ENCODE measurements around the gene CAMTA1. TPM values are rescaled to one million over a fixed set of nuclear protein-coding genes. Genes with fewer than 3 reads are reported as not detected.

The CAMTA1 gene
- polyA plus RNA-seq, 1 of the 3 experiments (the other 2 are of a cell fraction) = 63.1 TPM

DNA sequence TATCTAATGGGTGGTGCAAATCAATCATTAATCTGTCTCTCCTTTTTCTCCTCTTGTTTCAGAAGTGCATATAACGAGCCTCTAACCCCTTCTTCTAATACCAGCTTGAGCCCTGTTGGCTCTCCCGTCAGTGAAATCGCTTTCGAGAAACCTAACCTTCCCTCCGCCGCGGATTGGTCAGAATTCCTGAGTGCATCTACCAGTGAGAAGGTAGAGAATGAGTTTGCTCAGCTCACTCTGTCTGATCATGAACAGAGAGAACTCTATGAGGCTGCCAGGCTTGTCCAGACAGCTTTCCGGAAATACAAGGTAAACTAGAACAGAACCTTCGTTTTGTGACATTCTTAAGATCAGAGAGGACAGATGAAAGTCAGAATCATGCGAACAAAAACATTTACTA, 960.5 kb downstream of the CAMTA1 start:
- no peaks in the 10 kb centered on the region for H3F3A ChIP-seq (replicated peaks; ENCODE audit: insufficient read depth)
- TF ChIP-seq FOXJ3 (CRISPR knock-in tag; IDR thresholded peaks at IDR 0.05) = no peak
- TF ChIP-seq, protein P1, sequence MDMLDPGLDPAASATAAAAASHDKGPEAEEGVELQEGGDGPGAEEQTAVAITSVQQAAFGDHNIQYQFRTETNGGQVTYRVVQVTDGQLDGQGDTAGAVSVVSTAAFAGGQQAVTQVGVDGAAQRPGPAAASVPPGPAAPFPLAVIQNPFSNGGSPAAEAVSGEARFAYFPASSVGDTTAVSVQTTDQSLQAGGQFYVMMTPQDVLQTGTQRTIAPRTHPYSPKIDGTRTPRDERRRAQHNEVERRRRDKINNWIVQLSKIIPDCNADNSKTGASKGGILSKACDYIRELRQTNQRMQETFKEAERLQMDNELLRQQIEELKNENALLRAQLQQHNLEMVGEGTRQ (IDR thresholded peaks at IDR 0.05; ENCODE audit: borderline replicate concordance, low read depth, low read length) = no peak
- TF ChIP-seq, protein P2, sequence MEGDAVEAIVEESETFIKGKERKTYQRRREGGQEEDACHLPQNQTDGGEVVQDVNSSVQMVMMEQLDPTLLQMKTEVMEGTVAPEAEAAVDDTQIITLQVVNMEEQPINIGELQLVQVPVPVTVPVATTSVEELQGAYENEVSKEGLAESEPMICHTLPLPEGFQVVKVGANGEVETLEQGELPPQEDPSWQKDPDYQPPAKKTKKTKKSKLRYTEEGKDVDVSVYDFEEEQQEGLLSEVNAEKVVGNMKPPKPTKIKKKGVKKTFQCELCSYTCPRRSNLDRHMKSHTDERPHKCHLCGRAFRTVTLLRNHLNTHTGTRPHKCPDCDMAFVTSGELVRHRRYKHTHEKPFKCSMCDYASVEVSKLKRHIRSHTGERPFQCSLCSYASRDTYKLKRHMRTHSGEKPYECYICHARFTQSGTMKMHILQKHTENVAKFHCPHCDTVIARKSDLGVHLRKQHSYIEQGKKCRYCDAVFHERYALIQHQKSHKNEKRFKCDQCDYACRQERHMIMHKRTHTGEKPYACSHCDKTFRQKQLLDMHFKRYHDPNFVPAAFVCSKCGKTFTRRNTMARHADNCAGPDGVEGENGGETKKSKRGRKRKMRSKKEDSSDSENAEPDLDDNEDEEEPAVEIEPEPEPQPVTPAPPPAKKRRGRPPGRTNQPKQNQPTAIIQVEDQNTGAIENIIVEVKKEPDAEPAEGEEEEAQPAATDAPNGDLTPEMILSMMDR (IDR thresholded peaks at IDR 0.05) = no peak
- TF ChIP-seq FOSL2 (IDR thresholded peaks at IDR 0.05; ENCODE audit: borderline replicate concordance, low read depth) = no peak
- TF ChIP-seq, protein P3, sequence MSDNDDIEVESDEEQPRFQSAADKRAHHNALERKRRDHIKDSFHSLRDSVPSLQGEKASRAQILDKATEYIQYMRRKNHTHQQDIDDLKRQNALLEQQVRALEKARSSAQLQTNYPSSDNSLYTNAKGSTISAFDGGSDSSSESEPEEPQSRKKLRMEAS (IDR thresholded peaks at IDR 0.05; ENCODE audit: low read depth) = no peak
- no peak for TF ChIP-seq RCOR1 (IDR thresholded peaks at IDR 0.05; ENCODE audit: low read length)
- 85% methylated on average over 10 of the region's 10 CpGs for WGBS (ENCODE audit: low lambda C conversion rate)
- H3K4me3 ChIP-seq (ENCODE audit: low read depth in 2 of 2, low read length in 1 of 2) = no peak overlapping the region
- no peaks in the 10 kb centered on the region for H4K20me1 ChIP-seq (ENCODE audit: insufficient read depth)
- H3K9me2 ChIP-seq = no peaks in the 10 kb centered on the region
- H3K9ac ChIP-seq = no peak overlapping the region
- no peak overlapping the region for H3K27ac ChIP-seq (ENCODE audit: low read depth in 2 of 2, low read length in 1 of 2)
- ChIA-PET CTCF (interaction anchor here (20.9 kb wide), 1 partner anchor 72 kb away, joined by 739 read pairs; no protein-coding TSS in a partner anchor), POLR2A (no interaction called here)
- H3K4me2 ChIP-seq = no peak overlapping the region
- no peak overlapping the region for H2AFZ ChIP-seq (ENCODE audit: low read depth)
- peaks cover 0 to 4% of the 10 kb centered on the region in 2 experiments for H3K36me3 ChIP-seq (replicated peaks in 1 of 2; ENCODE audit: control insufficient read depth in 1 of 2, insufficient read depth in 2 of 2, low read length in 1 of 2)
- H3K4me1 ChIP-seq (ENCODE audit: control insufficient read depth in 1 of 2, insufficient read depth in 2 of 2, low read depth in 1 of 2, low read length in 1 of 2) = peaks cover 0 to 2% of the 10 kb centered on the region in 2 experiments; a peak in 1 of 4 replicates
- no peaks in the 10 kb centered on the region for H3K79me2 ChIP-seq (ENCODE audit: insufficient read depth)
- H3K9me3 ChIP-seq = no peaks in the 10 kb centered on the region
- H3K27me3 ChIP-seq (ENCODE audit: insufficient read depth) = no peaks in the 10 kb centered on the region
- DNase-seq = no peak

DNA sequence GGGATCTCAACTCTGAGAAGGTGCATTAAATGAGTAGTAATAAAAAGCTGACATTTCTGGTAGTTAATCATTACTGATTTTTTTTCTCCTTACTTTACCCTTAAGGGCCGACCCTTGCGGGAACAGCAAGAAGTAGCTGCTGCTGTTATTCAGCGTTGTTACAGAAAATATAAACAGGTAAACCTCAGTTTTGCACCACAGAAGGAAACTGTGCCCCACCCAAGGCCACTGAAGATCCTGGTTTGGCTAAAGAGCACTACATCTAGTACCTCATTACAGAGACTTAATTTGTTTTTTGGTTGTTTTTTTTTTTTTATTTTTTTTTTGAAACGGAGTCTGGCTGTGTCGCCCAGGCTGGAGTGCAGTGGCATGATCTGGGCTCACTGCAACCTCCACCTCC, 962.4 kb downstream of the CAMTA1 start:
- no peaks in the 10 kb centered on the region for H3F3A ChIP-seq (replicated peaks; ENCODE audit: insufficient read depth)
- 91% methylated on average over 5 of the region's 5 CpGs for WGBS (ENCODE audit: low lambda C conversion rate)
- CTCF ChIA-PET = interaction anchor here (1.3 to 20.9 kb wide), 3 partner anchors 32 to 74 kb away, joined by 3 to 739 read pairs (median 4); no protein-coding TSS in a partner anchor

More for the DNA sequence above, 962.4 kb downstream of the CAMTA1 start:
- Histone ChIP-seq H3K4me1 (ENCODE audit: control insufficient read depth in 1 of 2, insufficient read depth in 2 of 2, low read depth in 1 of 2, low read length in 1 of 2) (peaks cover 0 to 6% of the 10 kb centered on the region in 2 experiments; a peak in 2 of 4 replicates), H3K4me2 (no peak overlapping the region), H3K9me3 (no peaks in the 10 kb centered on the region), H4K20me1 (ENCODE audit: insufficient read depth) (no peaks in the 10 kb centered on the region), H3K9ac (no peak overlapping the region), H3K4me3 (ENCODE audit: low read depth in 2 of 2, low read length in 1 of 2) (no peak overlapping the region), H3K79me2 (ENCODE audit: insufficient read depth) (no peaks in the 10 kb centered on the region), H3K27me3 (ENCODE audit: insufficient read depth) (no peaks in the 10 kb centered on the region), H2AFZ (ENCODE audit: low read depth) (no peak overlapping the region), H3K36me3 (replicated peaks in 1 of 2; ENCODE audit: control insufficient read depth in 1 of 2, insufficient read depth in 2 of 2, low read length in 1 of 2) (peaks cover 0 to 4% of the 10 kb centered on the region in 2 experiments), H3K27ac (ENCODE audit: low read depth in 2 of 2, low read length in 1 of 2) (no peak overlapping the region), H3K9me2 (no peaks in the 10 kb centered on the region)
- no peak for TF ChIP-seq TEAD4 (IDR thresholded peaks at IDR 0.05; ENCODE audit: borderline replicate concordance, insufficient read depth)
- no peak for TF ChIP-seq RFX5 (IDR thresholded peaks at IDR 0.05; ENCODE audit: low read length)
- TF ChIP-seq MXI1 (IDR thresholded peaks at IDR 0.05; ENCODE audit: low read depth, low read length) = no peak
- no peak for TF ChIP-seq RXRA (IDR thresholded peaks at IDR 0.05; ENCODE audit: borderline replicate concordance, low read depth)
- TF ChIP-seq GATA2 (CRISPR knock-in tag; IDR thresholded peaks at IDR 0.05) = no peak
- TF ChIP-seq FOSL2 (IDR thresholded peaks at IDR 0.05; ENCODE audit: borderline replicate concordance, low read depth) = no peak
- TF ChIP-seq SIN3A (IDR thresholded peaks at IDR 0.05; ENCODE audit: borderline replicate concordance, low read depth, low read length) = no peak
- no peak for DNase-seq
- POLR2A ChIA-PET = interaction anchor here (0.9 kb wide), 1 partner anchor 42 kb away, joined by 3 read pairs; no protein-coding TSS in a partner anchor
